ENCODE results near the gene MLKL.

Gene MLKL

DNA sequence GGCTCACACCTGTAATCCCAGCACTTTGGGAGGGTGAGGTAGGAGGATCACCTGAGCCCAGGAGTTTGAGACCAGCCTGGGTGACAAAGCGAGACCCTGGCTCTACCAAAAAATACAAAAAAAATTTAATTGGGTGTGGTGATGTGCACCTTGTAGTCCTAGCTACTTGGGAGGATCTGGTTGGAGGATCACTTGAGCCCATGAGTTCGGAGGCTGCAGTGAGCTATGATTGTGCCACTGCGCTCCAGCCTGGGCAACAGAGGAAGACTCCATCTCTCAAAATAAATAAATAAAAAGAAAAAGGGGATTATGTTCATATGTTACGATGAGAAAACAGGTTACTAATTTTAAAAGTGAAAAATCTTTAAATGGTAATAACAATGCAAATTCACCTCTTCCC, 996 bp downstream of the MLKL start:
- TF ChIP-seq, protein P1, sequence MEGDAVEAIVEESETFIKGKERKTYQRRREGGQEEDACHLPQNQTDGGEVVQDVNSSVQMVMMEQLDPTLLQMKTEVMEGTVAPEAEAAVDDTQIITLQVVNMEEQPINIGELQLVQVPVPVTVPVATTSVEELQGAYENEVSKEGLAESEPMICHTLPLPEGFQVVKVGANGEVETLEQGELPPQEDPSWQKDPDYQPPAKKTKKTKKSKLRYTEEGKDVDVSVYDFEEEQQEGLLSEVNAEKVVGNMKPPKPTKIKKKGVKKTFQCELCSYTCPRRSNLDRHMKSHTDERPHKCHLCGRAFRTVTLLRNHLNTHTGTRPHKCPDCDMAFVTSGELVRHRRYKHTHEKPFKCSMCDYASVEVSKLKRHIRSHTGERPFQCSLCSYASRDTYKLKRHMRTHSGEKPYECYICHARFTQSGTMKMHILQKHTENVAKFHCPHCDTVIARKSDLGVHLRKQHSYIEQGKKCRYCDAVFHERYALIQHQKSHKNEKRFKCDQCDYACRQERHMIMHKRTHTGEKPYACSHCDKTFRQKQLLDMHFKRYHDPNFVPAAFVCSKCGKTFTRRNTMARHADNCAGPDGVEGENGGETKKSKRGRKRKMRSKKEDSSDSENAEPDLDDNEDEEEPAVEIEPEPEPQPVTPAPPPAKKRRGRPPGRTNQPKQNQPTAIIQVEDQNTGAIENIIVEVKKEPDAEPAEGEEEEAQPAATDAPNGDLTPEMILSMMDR (IDR thresholded peaks at IDR 0.05; ENCODE audit: low read depth, low read length) = no peak
- no peaks in the 10 kb centered on the region for H3K4me1 ChIP-seq
- DNase-seq = no peak

DNA sequence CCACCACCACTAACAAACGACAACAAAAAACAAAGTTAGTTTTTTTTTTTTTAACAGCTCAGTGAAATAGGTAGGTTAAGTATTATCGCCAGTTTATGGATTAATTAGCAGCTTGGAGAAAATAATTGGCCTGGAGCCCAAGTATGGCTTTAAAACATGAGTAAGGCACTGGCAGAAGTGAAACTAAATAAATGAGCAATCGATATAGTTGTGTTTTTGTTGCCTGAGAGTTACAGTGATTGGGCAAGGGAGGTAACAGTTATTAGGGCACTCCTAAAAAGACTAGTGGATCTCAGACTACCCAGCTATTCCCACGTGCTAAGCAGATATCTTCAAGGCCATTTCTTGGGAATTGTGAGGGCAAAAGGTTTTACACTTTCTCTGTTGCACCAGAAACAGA, 2.4 kb downstream of the MLKL start:
- H3K36me3 ChIP-seq = no peaks in the 10 kb centered on the region
- no peak overlapping the region for H3K4me3 ChIP-seq (ENCODE audit: low read depth, low read length)
- H3K4me1 ChIP-seq = no peaks in the 10 kb centered on the region
- TF ChIP-seq, protein P1 (IDR thresholded peaks at IDR 0.05; ENCODE audit: low read depth, low read length) = no peak
- H3K27me3 ChIP-seq = peaks cover 17% of the 10 kb centered on the region
- DNase-seq = no peak
- H3K9me3 ChIP-seq = no peaks in the 10 kb centered on the region

More for the DNA sequence above, 996 bp downstream of the MLKL start:
- Histone ChIP-seq H3K27me3 (peaks cover 17% of the 10 kb centered on the region), H3K36me3 (no peaks in the 10 kb centered on the region), H3K9me3 (no peaks in the 10 kb centered on the region), H3K4me3 (ENCODE audit: low read depth, low read length) (peak overlapping the region; percentile 71)

DNA sequence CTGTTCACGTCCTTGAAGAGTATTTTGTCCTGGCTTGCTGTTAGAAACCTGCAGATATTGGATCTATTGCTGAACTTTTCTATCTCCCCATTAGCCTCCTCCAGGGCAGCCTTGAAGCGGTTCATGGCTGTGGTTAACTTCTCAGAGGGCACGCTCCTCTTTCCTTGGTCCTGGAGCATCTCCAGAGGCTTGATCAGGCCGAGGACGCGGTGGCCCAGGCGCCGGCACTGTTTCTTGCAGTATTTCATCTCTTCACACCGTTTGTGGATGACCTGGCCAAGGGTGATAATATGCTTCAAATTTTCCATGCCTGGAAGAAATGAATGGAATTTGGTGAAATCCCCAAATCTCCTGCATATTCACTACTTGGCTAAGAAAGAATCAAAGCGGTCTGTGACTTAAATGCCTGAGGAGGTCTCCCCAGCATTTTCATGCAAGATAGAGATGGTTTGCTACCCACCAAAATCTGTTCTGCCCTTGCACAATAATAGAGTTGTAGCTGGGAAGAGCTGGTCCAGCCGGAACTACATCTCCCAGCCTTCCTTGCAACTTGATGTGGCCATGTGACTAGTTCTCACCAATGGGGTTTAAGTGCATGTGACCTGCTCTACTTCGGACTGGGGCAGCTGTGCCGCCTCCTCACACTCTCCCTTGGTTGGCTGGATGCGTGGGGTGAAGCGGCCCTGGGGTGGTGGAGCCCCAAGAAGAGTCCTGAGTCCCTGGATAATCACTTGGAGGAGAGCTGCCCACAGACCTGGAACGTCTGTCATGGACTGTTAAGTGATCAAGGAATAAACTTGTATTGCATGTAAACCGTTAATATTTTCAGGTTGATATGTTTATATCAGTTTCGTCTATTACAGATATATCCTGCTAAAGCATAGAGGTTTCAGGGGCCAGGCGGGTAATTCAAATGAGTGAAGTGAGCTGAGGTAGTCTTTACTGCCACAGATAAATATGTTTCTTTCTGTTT, 4.9 kb downstream of the MLKL start:
- Histone ChIP-seq H3K36me3 (no peaks in the 10 kb centered on the region), H3K9me3 (no peaks in the 10 kb centered on the region), H3K4me1 (no peaks in the 10 kb centered on the region), H3K27me3 (peaks cover 20% of the 10 kb centered on the region), H3K4me3 (ENCODE audit: low read depth, low read length) (peak overlapping the region; percentile 59)
- DNase-seq = peak; percentile 87
- TF ChIP-seq, protein P1 (IDR thresholded peaks at IDR 0.05; ENCODE audit: low read depth, low read length) = no peak

DNA sequence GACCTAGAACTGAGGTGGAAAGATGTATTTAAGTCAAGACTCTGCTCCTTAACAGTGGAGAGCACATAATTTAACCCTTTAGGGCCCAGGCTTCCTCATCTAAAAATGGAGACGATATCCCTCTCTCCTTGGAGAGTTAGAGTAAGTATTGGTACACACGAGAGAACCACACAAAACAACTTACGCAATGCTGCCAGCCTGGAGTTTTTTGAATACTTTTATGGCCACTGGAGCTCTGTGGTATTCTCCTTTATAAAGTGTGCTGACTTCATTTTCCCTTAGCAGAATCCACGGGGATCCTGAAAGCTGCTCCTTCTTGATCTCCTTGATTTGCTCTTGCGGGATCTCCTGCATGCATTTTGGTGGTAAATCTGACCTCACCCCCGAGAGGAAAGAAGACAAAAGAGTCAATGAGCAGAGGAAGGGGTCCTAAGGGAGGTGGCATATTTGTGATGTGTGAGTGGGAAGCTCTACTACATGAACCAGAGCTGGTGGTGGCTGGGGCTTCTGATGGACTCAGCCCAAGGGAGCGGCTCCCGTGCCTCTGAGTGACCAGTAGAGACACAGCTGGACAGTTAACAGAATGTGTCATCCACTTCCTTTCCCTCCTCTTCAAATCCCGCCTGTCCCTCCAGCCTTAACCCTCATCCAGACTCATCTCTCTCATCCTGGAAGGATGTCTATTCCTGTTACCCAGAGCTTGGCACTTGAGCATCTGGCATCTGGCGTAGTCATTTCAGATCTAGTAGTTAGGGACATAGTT, 9.4 kb downstream of the MLKL start:
- H3K4me3 ChIP-seq (ENCODE audit: low read depth, low read length) = no peak overlapping the region
- no peak for DNase-seq
- no peaks in the 10 kb centered on the region for H3K4me1 ChIP-seq
- TF ChIP-seq, protein P1 (IDR thresholded peaks at IDR 0.05; ENCODE audit: low read depth, low read length) = no peak
- no peaks in the 10 kb centered on the region; the same call in 1 of the 2 replicates for H3K9me3 ChIP-seq
- peaks cover 12% of the 10 kb centered on the region; the same call in 1 of the 2 replicates for H3K27me3 ChIP-seq
- no peaks in the 10 kb centered on the region for H3K36me3 ChIP-seq

DNA sequence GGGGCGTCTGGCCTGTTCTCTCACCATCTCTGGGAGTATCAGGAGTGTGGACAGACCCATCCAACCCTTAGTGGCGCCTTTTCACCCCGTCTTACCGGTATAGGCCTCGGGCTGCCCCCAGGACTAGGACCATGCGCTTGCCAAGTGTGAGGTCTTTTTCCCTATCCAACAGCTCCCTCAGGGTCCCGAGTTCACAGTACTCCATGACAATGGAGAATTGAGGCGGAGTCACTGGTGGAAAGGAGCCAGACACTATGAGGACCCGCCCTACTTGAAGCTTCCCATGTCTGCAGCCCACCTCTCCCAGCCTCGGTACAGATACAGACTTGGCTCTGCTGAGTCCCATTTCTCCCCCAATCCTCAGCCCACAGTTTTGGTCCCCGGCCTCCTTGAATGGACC, 18.1 kb downstream of the MLKL start:
- DNase-seq = peak; percentile 12
- TF ChIP-seq, protein P1 (IDR thresholded peaks at IDR 0.05; ENCODE audit: low read depth, low read length) = no peak
- H3K9me3 ChIP-seq = no peaks in the 10 kb centered on the region
- no peaks in the 10 kb centered on the region for H3K4me1 ChIP-seq
- H3K36me3 ChIP-seq = no peaks in the 10 kb centered on the region
- H3K4me3 ChIP-seq (ENCODE audit: low read depth, low read length) = no peak overlapping the region
- H3K27me3 ChIP-seq = no peaks in the 10 kb centered on the region
